Gastrocnemius medialis (tissue), 4 donors: ENCODE results near the gene DGKE.

Experiments
- POLR2A ChIP-seq, 2 donors: fragments of 450-650 bp; IDR thresholded peaks; one replicate each; pipeline ENCODE4 v1.6.1; 2017; ENCODE audit warnings: antibody characterized with exemption in 2 of 2, mild to moderate bottlenecking in 2 of 2, moderate library complexity in 2 of 2
- TF ChIP-seq, protein P1 (sequence below), 5 experiments: fragments of 450-650 bp in 3 of 5; fragments of 200-600 bp in 2 of 5; sonication (generic) in 2 of 5; IDR thresholded peaks in 4 of 5; conservative IDR thresholded peaks in 1 of 5; 1 replicate in 4 of 5; 2 replicates in 1 of 5; pipeline ENCODE4 v1.5.1; 2016 to 2019; ENCODE audit warnings: antibody characterized with exemption in 5 of 5, mild to moderate bottlenecking in 3 of 5, moderate library complexity in 3 of 5

- TF ChIP-seq, protein P1, sequence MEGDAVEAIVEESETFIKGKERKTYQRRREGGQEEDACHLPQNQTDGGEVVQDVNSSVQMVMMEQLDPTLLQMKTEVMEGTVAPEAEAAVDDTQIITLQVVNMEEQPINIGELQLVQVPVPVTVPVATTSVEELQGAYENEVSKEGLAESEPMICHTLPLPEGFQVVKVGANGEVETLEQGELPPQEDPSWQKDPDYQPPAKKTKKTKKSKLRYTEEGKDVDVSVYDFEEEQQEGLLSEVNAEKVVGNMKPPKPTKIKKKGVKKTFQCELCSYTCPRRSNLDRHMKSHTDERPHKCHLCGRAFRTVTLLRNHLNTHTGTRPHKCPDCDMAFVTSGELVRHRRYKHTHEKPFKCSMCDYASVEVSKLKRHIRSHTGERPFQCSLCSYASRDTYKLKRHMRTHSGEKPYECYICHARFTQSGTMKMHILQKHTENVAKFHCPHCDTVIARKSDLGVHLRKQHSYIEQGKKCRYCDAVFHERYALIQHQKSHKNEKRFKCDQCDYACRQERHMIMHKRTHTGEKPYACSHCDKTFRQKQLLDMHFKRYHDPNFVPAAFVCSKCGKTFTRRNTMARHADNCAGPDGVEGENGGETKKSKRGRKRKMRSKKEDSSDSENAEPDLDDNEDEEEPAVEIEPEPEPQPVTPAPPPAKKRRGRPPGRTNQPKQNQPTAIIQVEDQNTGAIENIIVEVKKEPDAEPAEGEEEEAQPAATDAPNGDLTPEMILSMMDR (IDR thresholded peaks at IDR 0.05 in 4 of 5, conservative IDR thresholded peaks at IDR 0.05 in 1 of 5), result no peak
- no peak for TF ChIP-seq POLR2A (IDR thresholded peaks at IDR 0.05)
Measured at GRCh38 chr17:56785405-56785804, 48.5 kb upstream of the DGKE start.
